IPS DF 6.9 (cell line): ENCODE measurements around the gene ZDHHC9.
A peak's percentile ranks its signal among the peaks of the same experiment; 100 is the strongest.

Experiments used
- DNase-seq: peaks from one replicate; pipeline ENCODE4 v3.0.0-alpha.2; 2013; ENCODE audit warnings: low read depth, low spot score
- H3K27ac ChIP-seq: one replicate; pipeline ENCODE4 v1.5.1; 2013; ENCODE audit warnings: low read length, control low read depth
- H3K27me3 ChIP-seq: 2 replicates; pipeline ENCODE4 v1.6.1; 2013; ENCODE audit warnings: mild to moderate bottlenecking, low read length; ENCODE audit not compliant: control insufficient read depth, insufficient read depth
- H3K36me3 ChIP-seq: 2 replicates; pipeline ENCODE4 v1.6.1; 2013; ENCODE audit warnings: low read length; ENCODE audit not compliant: control insufficient read depth, insufficient read depth
- H3K4me1 ChIP-seq: 2 replicates; pipeline ENCODE4 v1.6.1; 2013; ENCODE audit warnings: low read length; ENCODE audit not compliant: control insufficient read depth, insufficient read depth
- H3K4me3 ChIP-seq: 2 replicates; pipeline ENCODE4 v1.5.1; 2013; ENCODE audit warnings: mild to moderate bottlenecking, low read length
- H3K9me3 ChIP-seq: 2 replicates; pipeline ENCODE4 v1.6.1; 2013; ENCODE audit warnings: low read length, inconsistent platforms; ENCODE audit not compliant: control insufficient read depth, insufficient read depth
- WGBS: extraction: QIAGEN DNeasy Blood & Tissue Kit; methylation state at CpG from one replicate; pipeline ENCODE4 v1.1.7; 2013; ENCODE audit warnings: mixed read lengths, missing lambda C conversion rate; ENCODE audit not compliant: insufficient read length, insufficient coverage; 5-methylcytosine and 5-hydroxymethylcytosine counted together

Gene ZDHHC9

GRCh38 chrX:129842510-129843208 is 1.0 kb downstream of the ZDHHC9 start:
- WGBS: no CpG with 5 or more reads among the region's 17 CpGs
- no peak for DNase-seq
- Histone ChIP-seq H3K27me3 (no peaks in the 10 kb centered on the region), H3K4me3 (peak overlapping the region; percentile 98; the same call in 1 of the 2 replicates), H3K36me3 (no peaks in the 10 kb centered on the region), H3K9me3 (no peaks in the 10 kb centered on the region), H3K4me1 (no peaks in the 10 kb centered on the region), H3K27ac (no peak overlapping the region)

GRCh38 chrX:129840344-129840743 is 3.3 kb downstream of the ZDHHC9 start:
- no peaks in the 10 kb centered on the region for H3K36me3 ChIP-seq
- WGBS: no CpG with 5 or more reads among the region's 5 CpGs
- H3K4me3 ChIP-seq: no peak overlapping the region
- no peak for DNase-seq
- H3K27ac ChIP-seq: no peak overlapping the region
- no peaks in the 10 kb centered on the region for H3K4me1 ChIP-seq
- no peaks in the 10 kb centered on the region for H3K9me3 ChIP-seq
- no peaks in the 10 kb centered on the region for H3K27me3 ChIP-seq

DNA sequence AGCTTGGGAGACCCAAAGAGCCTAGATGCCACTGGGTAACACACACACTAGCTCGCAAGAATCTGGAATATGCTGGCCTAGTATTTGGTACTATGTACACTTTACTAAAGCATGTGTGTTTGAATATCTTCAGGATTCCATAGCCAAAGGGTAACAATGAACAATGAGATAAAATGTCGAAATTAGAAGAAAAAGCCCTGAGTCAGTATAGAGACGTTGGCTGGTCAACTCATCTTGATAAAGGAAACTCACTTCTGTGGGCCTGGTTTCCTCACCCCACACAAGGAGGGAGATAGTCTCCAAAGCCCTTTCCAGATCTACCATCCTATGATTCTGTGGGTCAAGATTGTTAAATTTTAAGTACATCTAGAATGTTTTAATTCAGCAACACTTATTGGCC is 6.9 kb downstream of the ZDHHC9 start:
- Histone ChIP-seq H3K27ac (no peak overlapping the region), H3K27me3 (no peaks in the 10 kb centered on the region), H3K36me3 (no peaks in the 10 kb centered on the region), H3K9me3 (no peaks in the 10 kb centered on the region), H3K4me3 (no peak overlapping the region), H3K4me1 (no peaks in the 10 kb centered on the region)
- no CpG with 5 or more reads among the region's 3 CpGs for WGBS
- no peak for DNase-seq

DNA sequence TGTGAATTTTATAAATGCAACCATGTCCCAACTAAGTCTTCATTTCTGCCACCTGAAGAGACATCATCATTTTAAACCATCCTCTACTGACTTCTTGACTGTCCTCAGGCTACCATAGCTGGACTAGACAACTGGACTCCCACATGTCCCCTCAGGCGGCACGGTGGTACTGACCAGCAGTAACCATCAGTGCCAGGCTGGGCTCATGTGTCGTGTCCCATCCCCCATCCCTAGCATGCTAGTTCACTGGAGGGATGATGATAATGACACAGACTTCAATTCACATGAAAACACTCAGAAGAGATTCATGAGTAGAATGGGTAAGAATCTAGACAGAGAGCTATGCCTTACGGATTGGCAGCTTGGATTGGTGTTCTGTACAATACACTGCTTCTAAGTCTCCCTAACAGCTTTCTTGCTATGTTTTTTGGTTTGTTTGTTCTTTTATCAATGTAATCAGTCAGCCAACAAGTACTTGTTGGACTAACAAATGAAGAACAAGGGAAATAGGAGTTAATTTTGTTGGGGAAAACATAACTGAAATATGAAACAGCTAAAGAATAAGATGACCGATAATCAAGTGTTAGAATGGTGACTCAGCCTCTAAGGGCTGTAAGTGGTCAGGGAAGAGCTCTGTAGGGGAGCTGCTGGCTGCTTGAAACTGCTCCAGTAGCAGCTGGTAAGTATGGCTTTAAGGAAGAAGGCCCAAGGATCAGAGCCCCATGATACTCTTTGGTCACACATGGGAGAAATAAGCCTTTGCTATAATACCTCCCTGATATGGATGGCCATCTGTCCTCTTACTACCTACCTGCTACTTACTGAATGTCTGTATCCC is 10.3 kb downstream of the ZDHHC9 start:
- Histone ChIP-seq H3K27ac (no peak overlapping the region), H3K4me1 (no peaks in the 10 kb centered on the region), H3K9me3 (no peaks in the 10 kb centered on the region), H3K27me3 (no peaks in the 10 kb centered on the region), H3K36me3 (no peaks in the 10 kb centered on the region), H3K4me3 (no peak overlapping the region)
- WGBS: no CpG with 5 or more reads among the region's 5 CpGs
- no peak for DNase-seq

DNA sequence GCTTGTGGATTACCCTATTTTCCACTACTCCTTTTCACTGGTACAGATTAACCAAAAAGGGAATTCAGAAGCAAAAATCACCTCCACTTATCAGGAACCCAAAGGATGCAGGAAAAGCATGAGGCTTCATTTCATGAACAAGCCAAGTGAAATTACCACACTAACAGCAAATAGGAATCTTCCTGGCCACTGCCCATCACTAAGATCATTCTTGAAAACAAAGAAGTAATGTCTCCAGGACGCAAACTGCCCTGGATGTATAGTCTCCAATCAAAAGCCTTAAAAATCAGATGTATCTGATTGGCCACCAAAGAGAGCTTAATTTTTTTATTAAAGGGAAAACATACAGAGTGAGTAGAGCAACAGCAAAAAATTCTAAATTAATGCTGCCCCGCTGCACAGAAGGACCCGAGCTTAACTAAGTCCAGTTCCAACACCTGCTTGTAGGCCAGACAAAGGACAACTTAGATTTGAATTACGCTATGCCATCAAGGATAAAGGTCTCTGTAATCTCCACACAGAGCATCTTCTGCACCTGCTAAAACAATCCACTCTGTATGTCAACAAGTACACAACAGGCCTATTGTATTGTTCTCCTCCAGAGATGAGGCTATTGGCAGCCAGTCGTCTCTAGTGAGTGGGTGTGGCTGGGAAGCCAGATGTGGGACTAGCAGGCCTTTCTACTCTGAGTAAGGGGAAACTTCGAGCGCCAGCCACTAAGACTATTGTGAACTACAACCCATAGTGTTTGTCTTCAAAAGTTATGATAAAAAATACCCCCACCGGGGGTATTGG is 12.4 kb downstream of the ZDHHC9 start:
- Histone ChIP-seq H3K4me3 (no peak overlapping the region), H3K27ac (no peak overlapping the region), H3K9me3 (no peaks in the 10 kb centered on the region), H3K4me1 (no peaks in the 10 kb centered on the region), H3K36me3 (no peaks in the 10 kb centered on the region), H3K27me3 (no peaks in the 10 kb centered on the region)
- no peak for DNase-seq
- no CpG with 5 or more reads among the region's 8 CpGs for WGBS

DNA sequence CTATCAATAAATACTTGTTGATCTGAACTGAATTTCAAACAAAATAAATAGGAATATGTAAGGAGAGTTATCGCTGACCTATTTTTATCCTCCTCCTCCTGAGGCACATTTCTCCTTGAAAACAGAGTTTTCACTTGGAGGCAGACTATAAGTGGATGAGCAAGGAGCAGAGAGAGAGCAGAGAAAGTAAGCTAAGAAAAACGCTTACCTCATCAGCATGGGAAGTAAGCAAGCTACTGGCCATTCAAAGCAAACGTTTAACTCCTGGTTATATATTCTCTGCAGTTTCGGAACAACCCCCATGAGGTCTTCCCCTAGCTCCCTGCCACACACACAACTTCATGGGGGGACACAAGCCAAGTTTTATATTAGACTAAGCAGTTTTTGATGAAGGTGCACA is 13.2 kb downstream of the ZDHHC9 start:
- no peak for DNase-seq
- H3K4me3 ChIP-seq: no peak overlapping the region
- H3K27me3 ChIP-seq: no peaks in the 10 kb centered on the region
- H3K9me3 ChIP-seq: no peaks in the 10 kb centered on the region
- no peaks in the 10 kb centered on the region for H3K4me1 ChIP-seq
- no CpG with 5 or more reads among the region's 4 CpGs for WGBS
- no peaks in the 10 kb centered on the region for H3K36me3 ChIP-seq
- no peak overlapping the region for H3K27ac ChIP-seq

DNA sequence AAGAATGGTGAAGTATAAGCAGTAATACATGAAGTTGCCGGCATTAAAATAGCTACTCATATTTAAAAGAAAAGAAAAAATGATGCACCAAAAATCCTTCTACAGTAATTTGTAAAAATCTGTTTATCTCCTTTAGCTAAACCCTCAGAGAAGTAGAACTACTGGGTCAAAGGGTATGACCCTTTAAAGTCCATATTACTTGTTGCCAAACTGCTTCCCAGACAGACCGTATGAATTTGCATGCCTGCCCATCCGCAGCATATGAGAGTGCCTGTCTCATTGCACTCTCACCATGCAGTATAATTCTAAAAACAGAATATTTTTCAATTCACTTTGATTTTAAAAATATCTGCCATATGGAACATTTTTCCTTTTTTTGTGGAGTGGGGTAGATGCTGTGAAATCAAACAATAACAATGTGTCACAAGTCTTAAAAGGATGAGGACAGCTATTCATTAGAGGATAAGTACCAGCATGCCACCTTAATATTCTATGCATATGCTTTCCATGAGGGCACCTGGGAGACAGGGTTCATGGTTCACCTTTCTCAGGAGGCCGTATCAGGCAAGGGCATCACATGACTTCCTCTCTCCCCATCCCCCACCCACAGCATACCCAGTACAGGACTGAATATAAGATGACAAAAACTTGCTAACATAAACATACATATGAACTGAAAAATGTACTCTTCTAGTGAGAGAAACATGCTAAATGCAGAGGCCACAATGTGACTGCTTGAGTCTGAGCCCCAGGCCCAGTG is 17.8 kb downstream of the ZDHHC9 start:
- Histone ChIP-seq H3K4me3 (no peak overlapping the region), H3K27me3 (no peaks in the 10 kb centered on the region), H3K36me3 (no peaks in the 10 kb centered on the region), H3K9me3 (no peaks in the 10 kb centered on the region), H3K27ac (no peak overlapping the region), H3K4me1 (no peaks in the 10 kb centered on the region)
- no CpG with 5 or more reads among the region's 4 CpGs for WGBS
- DNase-seq: no peak

DNA sequence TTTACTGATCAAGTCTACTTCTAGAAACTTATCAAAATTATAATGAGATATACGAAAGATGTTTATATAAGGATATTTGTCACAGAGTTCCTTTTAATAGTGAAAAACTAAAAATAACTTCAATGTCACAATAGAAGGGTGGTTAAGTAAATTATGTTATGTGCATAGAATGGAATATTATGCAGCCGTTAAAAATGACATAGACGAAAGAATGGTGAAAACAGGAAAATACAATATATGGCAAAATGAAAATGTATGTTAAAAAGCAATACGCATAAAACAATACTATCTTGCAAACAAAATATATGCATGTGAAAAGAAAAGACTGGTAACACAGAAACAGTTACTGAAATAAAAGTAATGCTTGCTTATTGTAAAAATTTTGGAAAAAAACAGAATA is 19.1 kb downstream of the ZDHHC9 start:
- H3K9me3 ChIP-seq: no peaks in the 10 kb centered on the region
- no peak for DNase-seq
- no peaks in the 10 kb centered on the region for H3K27me3 ChIP-seq
- no peak overlapping the region for H3K4me3 ChIP-seq
- no peak overlapping the region for H3K27ac ChIP-seq
- no CpG with 5 or more reads among the region's 4 CpGs for WGBS
- no peaks in the 10 kb centered on the region for H3K36me3 ChIP-seq
- no peaks in the 10 kb centered on the region for H3K4me1 ChIP-seq

DNA sequence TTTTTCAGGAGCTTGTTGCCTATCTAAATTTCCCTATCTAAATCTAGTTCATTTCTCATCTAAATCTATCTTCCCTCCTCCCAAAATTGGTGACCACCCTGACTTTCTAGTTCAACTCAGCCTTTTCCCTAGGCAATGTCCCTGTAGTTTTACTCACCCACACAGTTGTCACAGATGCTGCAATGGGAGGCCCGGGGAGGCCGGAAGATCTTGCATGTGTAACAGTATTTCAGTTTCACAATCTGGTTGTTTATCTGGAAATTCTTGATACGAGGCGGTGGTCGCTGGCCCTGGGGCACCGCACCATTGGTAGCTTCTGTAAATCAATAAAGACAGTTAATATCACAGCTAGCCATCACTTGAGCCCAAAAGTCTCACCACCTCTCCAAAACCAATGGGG is 20.2 kb downstream of the ZDHHC9 start:
- Histone ChIP-seq H3K27me3 (no peaks in the 10 kb centered on the region), H3K4me3 (no peak overlapping the region), H3K27ac (no peak overlapping the region), H3K36me3 (no peaks in the 10 kb centered on the region), H3K9me3 (no peaks in the 10 kb centered on the region), H3K4me1 (no peaks in the 10 kb centered on the region)
- WGBS: no CpG with 5 or more reads among the region's 6 CpGs
- DNase-seq: no peak

DNA sequence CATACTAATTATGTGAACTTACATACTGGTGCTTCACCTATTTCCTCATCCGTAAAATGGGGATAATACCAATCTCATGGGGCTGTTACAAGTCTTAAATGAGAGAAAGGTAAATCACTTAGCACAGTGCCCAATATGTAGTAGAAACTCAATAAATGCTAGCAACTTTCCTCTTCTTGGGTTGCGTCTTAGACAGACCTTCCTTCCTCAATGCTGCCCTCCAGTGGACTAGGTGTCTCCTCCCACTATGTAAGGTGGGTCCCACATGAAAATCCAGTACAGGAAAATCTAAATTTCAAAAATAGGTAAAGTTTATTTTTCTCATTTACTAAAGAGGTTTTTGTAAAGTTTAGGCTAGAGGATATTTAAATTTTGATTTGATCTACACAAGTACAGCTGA is 20.6 kb downstream of the ZDHHC9 start:
- no peak overlapping the region for H3K27ac ChIP-seq
- no peaks in the 10 kb centered on the region for H3K27me3 ChIP-seq
- H3K4me3 ChIP-seq: no peak overlapping the region
- WGBS: no CpG with 5 or more reads among the region's 2 CpGs
- no peaks in the 10 kb centered on the region for H3K4me1 ChIP-seq
- DNase-seq: no peak
- no peaks in the 10 kb centered on the region for H3K36me3 ChIP-seq
- no peaks in the 10 kb centered on the region for H3K9me3 ChIP-seq
